HepG2 (cell line): Measurements from ENCODE around the gene RIMOC1. TPM values are rescaled to one million over a fixed set of nuclear protein-coding genes. Genes with fewer than 3 reads are reported as not detected.
A peak's percentile ranks its signal among the peaks of the same experiment; 100 is the strongest.

ENCODE experiments used
- AGO2 ChIP-seq: fragments of 200-400 bp; formaldehyde crosslinking; optimal IDR thresholded peaks from 2 replicates; pipeline ENCODE3; 2017; ENCODE audit warnings: mild to moderate bottlenecking, low read depth, low read length, moderate library complexity
- BHLHE40 ChIP-seq: IDR thresholded peaks from 2 replicates; pipeline ENCODE4 v1.6.1; 2011; ENCODE audit warnings: low read length, improper control_type of control experiment
- CCAR2 ChIP-seq: fragments of 200-400 bp; formaldehyde crosslinking; optimal IDR thresholded peaks from 2 replicates; pipeline ENCODE3; 2018; ENCODE audit warnings: low read depth, mild to moderate bottlenecking, low read length, moderate library complexity
- ELF4 ChIP-seq: sonication (generic); formaldehyde crosslinking; IDR thresholded peaks from 2 replicates; pipeline ENCODE4 v1.5.0; 2020; ENCODE audit warnings: missing genetic modification reagents, mild to moderate bottlenecking, moderate library complexity, borderline replicate concordance
- ETV5 ChIP-seq: IDR thresholded peaks from 2 replicates; pipeline ENCODE4 v1.6.1; 2018; ENCODE audit warnings: missing biosample characterization, missing genetic modification reagents, inconsistent platforms, borderline replicate concordance
- GLMP ChIP-seq: sonication (generic); formaldehyde crosslinking; IDR thresholded peaks from 2 replicates; pipeline ENCODE4 v1.9.0; 2021; ENCODE audit warnings: missing genetic modification reagents, mild to moderate bottlenecking, borderline replicate concordance
- GTF2F1 ChIP-seq: fragments of 150-350 bp; IDR thresholded peaks from 2 replicates; pipeline ENCODE4 v1.6.1; 2014; ENCODE audit warnings: low read length
- HNF4A ChIP-seq: sonication (generic); formaldehyde crosslinking; IDR thresholded peaks from 2 replicates; pipeline ENCODE4 v1.4.0; 2020; ENCODE audit warnings: missing genetic modification reagents
- HOXA3 ChIP-seq: sonication (generic); formaldehyde crosslinking; IDR thresholded peaks from 2 replicates; pipeline ENCODE4 v1.5.0; 2020; ENCODE audit warnings: missing genetic modification reagents
- IRF2 ChIP-seq: IDR thresholded peaks from 2 replicates; pipeline ENCODE4 v1.6.1; 2018; ENCODE audit warnings: missing genetic modification reagents, missing compliant biosample characterization
- KDM6A ChIP-seq: IDR thresholded peaks from 2 replicates; pipeline ENCODE4 v1.6.1; 2016; ENCODE audit warnings: low read depth
- KLF15 ChIP-seq: sonication (generic); formaldehyde crosslinking; IDR thresholded peaks from 2 replicates; pipeline ENCODE4 v1.8.1; 2023; ENCODE audit warnings: borderline replicate concordance, mild to moderate bottlenecking, inconsistent platforms, missing genetic modification reagents, mixed read lengths
- MAFG ChIP-seq: sonication (generic); formaldehyde crosslinking; IDR thresholded peaks from 2 replicates; pipeline ENCODE4 v1.5.1; 2020; ENCODE audit warnings: mild to moderate bottlenecking, missing genetic modification reagents
- MIER2 ChIP-seq: IDR thresholded peaks from 2 replicates; pipeline ENCODE4 v1.6.1; 2016; ENCODE audit warnings: missing biosample characterization, missing genetic modification reagents
- NR2F2 ChIP-seq: IDR thresholded peaks from 2 replicates; pipeline ENCODE4 v1.6.1; 2012; ENCODE audit warnings: low read depth, inconsistent platforms, borderline replicate concordance
- POGZ ChIP-seq: sonication (generic); formaldehyde crosslinking; IDR thresholded peaks from 2 replicates; pipeline ENCODE4 v1.4.0; 2020; ENCODE audit warnings: mild to moderate bottlenecking, missing genetic modification reagents
- SIN3A ChIP-seq: IDR thresholded peaks from 2 replicates; pipeline ENCODE4 v1.6.1; 2011; ENCODE audit warnings: low read depth, mild to moderate bottlenecking, control low read depth, low read length, borderline replicate concordance
- SMAD3 ChIP-seq: sonication (generic); formaldehyde crosslinking; IDR thresholded peaks from 2 replicates; pipeline ENCODE4 v1.4.0; 2020; ENCODE audit warnings: missing genetic modification reagents
- ZBTB14 ChIP-seq: sonication (generic); formaldehyde crosslinking; IDR thresholded peaks from 2 replicates; pipeline ENCODE4 v1.4.0; 2020; ENCODE audit warnings: missing genetic modification reagents
- ZFAT ChIP-seq: sonication (generic); formaldehyde crosslinking; conservative IDR thresholded peaks from 2 replicates; pipeline ENCODE4 v1.8.1; 2023; ENCODE audit warnings: missing genetic modification reagents, inconsistent platforms
- ZFP90 ChIP-seq: sonication (generic); formaldehyde crosslinking; IDR thresholded peaks from 2 replicates; pipeline ENCODE4 v1.8.0; 2022; ENCODE audit warnings: missing genetic modification reagents, mild to moderate bottlenecking, inconsistent platforms, borderline replicate concordance
- ZNF136 ChIP-seq: sonication (generic); formaldehyde crosslinking; IDR thresholded peaks from 2 replicates; pipeline ENCODE4 v1.8.1; 2022; ENCODE audit warnings: low read depth, mild to moderate bottlenecking, moderate library complexity, missing genetic modification reagents
- ZNF17 ChIP-seq: sonication (generic); formaldehyde crosslinking; IDR thresholded peaks from 2 replicates; pipeline ENCODE4 v1.5.0; 2020; ENCODE audit warnings: mild to moderate bottlenecking, missing genetic modification reagents
- ZNF3 ChIP-seq: IDR thresholded peaks from 2 replicates; pipeline ENCODE4 v1.7.0; 2017; ENCODE audit warnings: inconsistent platforms
- ZNF503 ChIP-seq: sonication (generic); formaldehyde crosslinking; IDR thresholded peaks from 2 replicates; pipeline ENCODE4 v1.4.0; 2020; ENCODE audit warnings: missing genetic modification reagents
- ZNF841 ChIP-seq: sonication (generic); formaldehyde crosslinking; IDR thresholded peaks from 2 replicates; pipeline ENCODE4 v1.8.1; 2023; ENCODE audit warnings: missing genetic modification reagents, borderline replicate concordance
- polyA plus RNA-seq, 8 experiments: library from polyadenylated mRNA; depleted of rRNA in 3 of 8; stranded (reverse) in 7 of 8; unstranded in 1 of 8; fragments of >200 nt; fragmentation: Illumina TruSeq in 4 of 8; extraction: Trizol in 4 of 8; gene quantifications; 2 replicates each; pipeline versions ENCODE4 v1.2.1 to v1.2.3, GENCODE V29; 2011 to 2016; ENCODE audit warnings: low read depth in 4 of 8, missing spikeins in 1 of 8, mixed read lengths in 1 of 8; ENCODE audit not compliant: insufficient read depth in 1 of 8
- total RNA-seq, 5 experiments: library from RNA; depleted of rRNA; stranded (reverse); fragments of >200 nt; fragmentation: Illumina TruSeq; extraction: Trizol; gene quantifications; 2 replicates each; pipeline ENCODE4 v1.2.3, GENCODE V29; 2016; ENCODE audit warnings: low read depth in 1 of 5
- TF ChIP-seq, protein P1 (sequence below): IDR thresholded peaks from 2 replicates; pipeline ENCODE4 v1.6.1; 2016; ENCODE audit warnings: mild to moderate bottlenecking, missing biosample characterization, missing genetic modification reagents

RIMOC1 gene
- total and polyA plus RNA-seq, 2 of the 13 experiments (the other 11 are each of a cell fraction or from before 2014, with no cell fraction given): 16.3 to 16.9 TPM

GRCh38 chr5:41903892-41904799 lies at the start of gene RIMOC1 (continued):
- TF ChIP-seq POGZ: peak; percentile 97
- TF ChIP-seq ETV5 (CRISPR knock-in tag): peak; percentile 81; the same call in 1 of the 2 replicates
- no peak for TF ChIP-seq ZNF17
- no peak for TF ChIP-seq MAFG (CRISPR knock-in tag)
- TF ChIP-seq ZNF3: no peak
- peak; percentile 99 for TF ChIP-seq BHLHE40
- peak; percentile 93 for TF ChIP-seq SIN3A
- peak; percentile 48; the same call in 1 of the 2 replicates for TF ChIP-seq ZNF136 (CRISPR knock-in tag)
- no peak for TF ChIP-seq ZNF841 (CRISPR knock-in tag)
- peak; percentile 79; the same call in 1 of the 2 replicates for TF ChIP-seq ELF4 (CRISPR knock-in tag)
- no peak for TF ChIP-seq ZNF503 (CRISPR knock-in tag)
- 0 out of 2 replicates have a peak, but pooled peaks have one; percentile 9 for TF ChIP-seq HNF4A
- peak; percentile 36; the same call in 1 of the 2 replicates for TF ChIP-seq SMAD3 (CRISPR knock-in tag)
- TF ChIP-seq NR2F2: peak; percentile 56; the same call in 1 of the 2 replicates
- TF ChIP-seq ZFAT: no peak
- TF ChIP-seq, protein P1, sequence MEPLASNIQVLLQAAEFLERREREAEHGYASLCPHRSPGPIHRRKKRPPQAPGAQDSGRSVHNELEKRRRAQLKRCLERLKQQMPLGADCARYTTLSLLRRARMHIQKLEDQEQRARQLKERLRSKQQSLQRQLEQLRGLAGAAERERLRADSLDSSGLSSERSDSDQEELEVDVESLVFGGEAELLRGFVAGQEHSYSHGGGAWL (CRISPR knock-in tag): peak; percentile 76
- TF ChIP-seq HOXA3 (CRISPR knock-in tag): peak; percentile 34; the same call in 1 of the 2 replicates
- TF ChIP-seq GLMP (CRISPR knock-in tag): no peak
- peak; percentile 85; the same call in 1 of the 2 replicates for TF ChIP-seq IRF2 (CRISPR knock-in tag)
- peak; percentile 93 for TF ChIP-seq GTF2F1
- TF ChIP-seq KDM6A (CRISPR knock-in tag): peak; percentile 18; the same call in 1 of the 2 replicates
- TF ChIP-seq ZFP90 (CRISPR knock-in tag): no peak; the same call in 1 of the 2 replicates
- TF ChIP-seq KLF15: peak; percentile 27; the same call in 1 of the 2 replicates
- TF ChIP-seq ZBTB14 (CRISPR knock-in tag): no peak
- no peak for TF ChIP-seq MIER2 (CRISPR knock-in tag)
- peak; percentile 71 for TF ChIP-seq AGO2
- no peak for TF ChIP-seq CCAR2
